ENCODE data around the gene MYL5.

DNA sequence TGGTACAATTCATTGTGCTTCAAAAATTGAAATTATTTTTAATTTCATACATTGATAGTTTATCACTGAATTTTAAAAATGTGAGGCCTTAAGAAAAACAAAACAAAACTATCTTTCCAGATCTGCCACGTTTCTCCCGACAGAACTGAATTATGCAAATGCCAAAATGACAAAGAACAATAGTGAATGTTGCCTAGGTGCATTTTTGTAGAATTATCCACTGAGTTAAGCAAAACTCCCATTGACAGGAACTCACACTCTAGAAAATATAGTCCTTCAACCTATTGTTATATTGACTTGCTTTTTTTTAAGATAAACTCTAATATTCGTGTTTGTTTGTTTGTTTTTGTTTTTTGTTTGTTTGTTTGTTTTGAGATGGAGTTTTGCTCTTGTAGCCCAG lies 37.8 kb downstream of the MYL5 start:
- TF ChIP-seq, protein P1, sequence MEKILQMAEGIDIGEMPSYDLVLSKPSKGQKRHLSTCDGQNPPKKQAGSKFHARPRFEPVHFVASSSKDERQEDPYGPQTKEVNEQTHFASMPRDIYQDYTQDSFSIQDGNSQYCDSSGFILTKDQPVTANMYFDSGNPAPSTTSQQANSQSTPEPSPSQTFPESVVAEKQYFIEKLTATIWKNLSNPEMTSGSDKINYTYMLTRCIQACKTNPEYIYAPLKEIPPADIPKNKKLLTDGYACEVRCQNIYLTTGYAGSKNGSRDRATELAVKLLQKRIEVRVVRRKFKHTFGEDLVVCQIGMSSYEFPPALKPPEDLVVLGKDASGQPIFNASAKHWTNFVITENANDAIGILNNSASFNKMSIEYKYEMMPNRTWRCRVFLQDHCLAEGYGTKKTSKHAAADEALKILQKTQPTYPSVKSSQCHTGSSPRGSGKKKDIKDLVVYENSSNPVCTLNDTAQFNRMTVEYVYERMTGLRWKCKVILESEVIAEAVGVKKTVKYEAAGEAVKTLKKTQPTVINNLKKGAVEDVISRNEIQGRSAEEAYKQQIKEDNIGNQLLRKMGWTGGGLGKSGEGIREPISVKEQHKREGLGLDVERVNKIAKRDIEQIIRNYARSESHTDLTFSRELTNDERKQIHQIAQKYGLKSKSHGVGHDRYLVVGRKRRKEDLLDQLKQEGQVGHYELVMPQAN (conservative IDR thresholded peaks at IDR 0.05): no peak
- TF ChIP-seq CTCF (IDR thresholded peaks at IDR 0.05 in 2 of 3, conservative IDR thresholded peaks at IDR 0.05 in 1 of 3; ENCODE audit: control insufficient read depth in 2 of 3, extremely low read depth in 1 of 3, insufficient read depth in 1 of 3, low read depth in 3 of 3, low read length in 3 of 3) (no peak), MXI1 (IDR thresholded peaks at IDR 0.05; ENCODE audit: low read depth, low read length) (no peak), RAD21 (IDR thresholded peaks at IDR 0.05; ENCODE audit: insufficient read depth, low read depth, low read length) (no peak), CHD2 (IDR thresholded peaks at IDR 0.05; ENCODE audit: borderline replicate concordance, low read depth, low read length) (no peak), ZNF274 (IDR thresholded peaks at IDR 0.05; ENCODE audit: insufficient read depth, insufficient read length) (no peak)

All from GM12878 (cell line).